ENCODE measurements around the gene MYRFL.

- TF ChIP-seq CTCF (IDR thresholded peaks at IDR 0.05) (no peak), POLR2A (IDR thresholded peaks at IDR 0.05) (no peak), EP300 (IDR thresholded peaks at IDR 0.05) (no peak)
Observed at GRCh38 chr12:69935651-69936100, 110.6 kb downstream of the MYRFL start.

Measured in upper lobe of left lung (tissue), 4 donors.